Gastroesophageal sphincter (tissue), 4 donors: ENCODE results near the gene ADAMTSL2. TPM values are rescaled to one million over a fixed set of nuclear protein-coding genes. Genes with fewer than 3 reads are reported as not detected.
"Not testable (repeated sequence)": the region's sequence is repeated elsewhere in the genome, so short reads cannot be mapped to it uniquely, and the experiment has no call there.

Experiments
- ATAC-seq: fragments of 150-250 bp; one replicate; pipeline ENCODE4 v1.9.1; 2016; ENCODE audit warnings: mild to moderate bottlenecking, moderate library complexity
- H3K27ac ChIP-seq, 4 donors: fragments of 200-600 bp; sonication (generic) in 3 of 4; 1 replicate in 3 of 4; 2 replicates in 1 of 4; pipeline ENCODE4 v1.5.1; 2016 to 2019
- H3K27me3 ChIP-seq: fragments of 200-600 bp; sonication (generic); one replicate; pipeline ENCODE4 v1.5.1; 2019
- H3K36me3 ChIP-seq, 2 donors: fragments of 200-600 bp; sonication (generic); one replicate each; pipeline ENCODE4 v1.5.1; 2019; ENCODE audit warnings: control low read depth in 1 of 2
- H3K4me1 ChIP-seq, 3 donors: fragments of 200-600 bp; sonication (generic); 1 replicate in 2 of 3; 2 replicates in 1 of 3; pipeline ENCODE4 v1.5.1; 2016 to 2019; ENCODE audit warnings: control low read depth in 2 of 3
- H3K4me3 ChIP-seq, 2 donors: fragments of 200-600 bp; sonication (generic); one replicate each; pipeline ENCODE4 v1.5.1; 2019; ENCODE audit warnings: mild to moderate bottlenecking in 1 of 2, moderate library complexity in 1 of 2
- H3K9me3 ChIP-seq, 3 donors: fragments of 200-600 bp; sonication (generic); one replicate each; pipeline ENCODE4 v1.5.1; 2017 to 2019; ENCODE audit warnings: control low read depth in 2 of 3
- EP300 ChIP-seq: sonication (generic); formaldehyde crosslinking; IDR thresholded peaks from one replicate; pipeline ENCODE4 v1.6.1; 2017; ENCODE audit warnings: antibody characterized with exemption, mild to moderate bottlenecking
- POLR2A ChIP-seq, 2 donors: fragments of 450-650 bp; IDR thresholded peaks; one replicate each; pipeline ENCODE4 v1.6.1; 2017; ENCODE audit warnings: antibody characterized with exemption in 2 of 2, mild to moderate bottlenecking in 2 of 2, moderate library complexity in 1 of 2
- POLR2AphosphoS5 ChIP-seq: sonication (generic); formaldehyde crosslinking; IDR thresholded peaks from one replicate; pipeline ENCODE4 v1.6.1; 2017; ENCODE audit warnings: antibody characterized with exemption
- WGBS, 2 donors: methylation state at CpG; one replicate each; pipeline ENCODE4 v1.1.5; 2018; ENCODE audit warnings: low coverage in 1 of 2; 5-methylcytosine and 5-hydroxymethylcytosine counted together
- total RNA-seq, 4 donors: library from RNA; depleted of rRNA; stranded (reverse); fragments of >200 nt; gene quantifications; one replicate each; pipeline ENCODE4 v1.1.0, GENCODE V29; 2016
- TF ChIP-seq, protein P1 (sequence below), 4 experiments: fragments of 200-600 bp in 2 of 4; fragments of 450-650 bp in 2 of 4; sonication (generic) in 1 of 4; IDR thresholded peaks; one replicate each; pipeline ENCODE4 v1.5.1; 2017 to 2019; ENCODE audit warnings: antibody characterized with exemption in 4 of 4, mild to moderate bottlenecking in 2 of 4, moderate library complexity in 2 of 4

Gene ADAMTSL2
- total RNA-seq, 4 donors from 2014 or later, result 2.0 to 5.8 (median 3.1) TPM

DNA sequence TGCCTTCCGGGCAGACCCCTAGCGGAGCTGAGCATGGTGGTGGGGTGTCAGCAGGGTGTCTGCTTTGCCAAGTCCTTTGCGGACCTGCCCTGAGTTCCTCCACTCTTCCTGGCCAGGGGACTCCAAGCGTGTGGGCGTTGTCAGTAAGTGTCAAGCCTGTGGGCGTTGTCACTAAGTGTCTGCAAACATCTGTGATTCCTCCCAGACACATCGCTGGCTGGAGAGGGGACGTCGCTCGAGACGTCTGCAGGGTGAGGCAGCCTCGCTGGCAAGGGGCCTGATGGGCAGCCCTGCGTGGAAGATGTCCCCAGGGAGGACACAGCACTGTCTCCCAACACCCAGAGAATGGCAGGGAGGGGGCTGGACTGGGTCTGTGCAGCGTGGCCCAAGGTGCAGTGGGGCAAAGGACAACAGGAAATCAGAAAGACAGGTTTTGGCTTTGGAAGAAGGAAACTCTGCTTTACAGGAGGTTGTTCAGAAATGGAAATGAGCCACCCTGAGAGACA lies 28.8 kb downstream of the ADAMTSL2 start:
- H3K4me1 ChIP-seq, result peaks cover 0 to 64% (median 25%) of the 10 kb centered on the region in 3 donors
- H3K27me3 ChIP-seq, result peaks cover 12% of the 10 kb centered on the region
- 0% methylated on average over 1 of the region's 14 CpGs; no CpG with 5 or more reads in 1 of the 2 donors for WGBS, 2 donors
- TF ChIP-seq POLR2AphosphoS5 (peak; percentile 47), POLR2A (IDR thresholded peaks at IDR 0.05) (no peak)
- no peaks in the 10 kb centered on the region for H3K36me3 ChIP-seq
- no peak overlapping the region for H3K4me3 ChIP-seq
- peak overlapping the region in 3 of 4 donors; percentile 49 to 80 (median 74) for H3K27ac ChIP-seq
- no peaks in the 10 kb centered on the region for H3K9me3 ChIP-seq
- ATAC-seq, result peak; percentile 72

DNA sequence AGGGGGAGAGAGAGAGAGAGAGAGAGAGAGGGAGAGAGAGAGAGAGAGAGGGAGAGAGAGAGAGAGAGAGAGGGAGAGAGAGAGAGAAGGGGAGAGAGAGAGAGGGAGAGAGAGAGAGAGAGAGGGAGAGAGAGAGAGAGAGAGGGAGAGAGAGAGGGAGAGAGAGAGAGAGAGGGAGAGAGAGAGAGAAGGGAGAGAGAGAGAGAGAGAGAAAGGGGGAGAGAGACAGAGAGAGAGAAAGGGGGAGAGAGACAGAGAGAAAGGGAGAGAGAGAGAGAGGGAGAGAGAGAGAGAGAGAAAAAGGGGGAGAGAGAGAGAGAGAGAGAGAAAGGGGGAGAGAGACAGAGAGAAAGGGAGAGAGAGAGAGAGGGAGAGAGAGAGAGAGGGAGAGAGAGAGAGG lies 29.3 kb downstream of the ADAMTSL2 start:
- Histone ChIP-seq H3K27ac (peak overlapping the region in 3 of 4 donors; percentile 49 to 80 (median 74)), H3K27me3 (peaks cover 12% of the 10 kb centered on the region), H3K4me1 (peaks cover 0 to 60% (median 20%) of the 10 kb centered on the region in 3 donors)
- H3K36me3 ChIP-seq, H3K4me3 ChIP-seq, ATAC-seq, H3K9me3 ChIP-seq: not testable (repeated sequence)

DNA sequence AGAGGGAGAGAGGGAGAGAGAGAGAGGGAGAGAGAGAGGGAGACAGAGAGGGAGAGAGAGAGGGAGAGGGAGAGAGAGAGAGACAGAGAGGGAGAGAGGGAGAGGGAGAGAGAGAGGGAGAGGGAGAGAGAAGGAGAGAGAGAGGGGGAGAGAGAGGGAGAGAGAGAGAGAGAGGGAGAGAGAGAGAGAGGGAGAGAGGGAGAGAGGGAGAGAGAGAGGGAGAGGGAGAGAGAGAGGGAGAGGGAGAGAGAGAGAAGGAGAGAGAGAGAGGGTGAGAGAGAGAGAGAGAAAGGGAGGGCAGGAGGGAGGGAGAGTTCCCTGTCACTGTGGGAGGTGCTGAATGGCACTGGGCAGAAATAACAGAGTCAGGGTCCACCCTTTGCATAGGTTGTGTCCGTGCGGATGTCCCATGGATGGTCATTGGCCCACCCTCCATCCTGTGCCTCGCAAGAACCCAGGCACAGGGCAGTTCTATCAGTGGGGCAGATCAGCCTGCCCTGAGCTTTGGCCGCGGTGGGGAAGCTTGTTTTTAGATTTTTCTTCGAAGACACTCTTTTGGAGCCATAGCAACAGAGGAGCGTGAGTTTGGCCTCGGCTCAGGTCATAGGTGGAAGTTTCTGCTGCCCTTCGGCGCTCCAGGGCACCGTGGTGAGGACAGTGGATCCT lies 30.1 kb downstream of the ADAMTSL2 start:
- H3K27ac ChIP-seq, result peak overlapping the region in 3 of 4 donors; percentile 72 to 85 (median 80)
- H3K4me3 ChIP-seq, result no peak overlapping the region
- TF ChIP-seq EP300, result no peak
- TF ChIP-seq POLR2A (IDR thresholded peaks at IDR 0.05), result no peak
- TF ChIP-seq, protein P1, sequence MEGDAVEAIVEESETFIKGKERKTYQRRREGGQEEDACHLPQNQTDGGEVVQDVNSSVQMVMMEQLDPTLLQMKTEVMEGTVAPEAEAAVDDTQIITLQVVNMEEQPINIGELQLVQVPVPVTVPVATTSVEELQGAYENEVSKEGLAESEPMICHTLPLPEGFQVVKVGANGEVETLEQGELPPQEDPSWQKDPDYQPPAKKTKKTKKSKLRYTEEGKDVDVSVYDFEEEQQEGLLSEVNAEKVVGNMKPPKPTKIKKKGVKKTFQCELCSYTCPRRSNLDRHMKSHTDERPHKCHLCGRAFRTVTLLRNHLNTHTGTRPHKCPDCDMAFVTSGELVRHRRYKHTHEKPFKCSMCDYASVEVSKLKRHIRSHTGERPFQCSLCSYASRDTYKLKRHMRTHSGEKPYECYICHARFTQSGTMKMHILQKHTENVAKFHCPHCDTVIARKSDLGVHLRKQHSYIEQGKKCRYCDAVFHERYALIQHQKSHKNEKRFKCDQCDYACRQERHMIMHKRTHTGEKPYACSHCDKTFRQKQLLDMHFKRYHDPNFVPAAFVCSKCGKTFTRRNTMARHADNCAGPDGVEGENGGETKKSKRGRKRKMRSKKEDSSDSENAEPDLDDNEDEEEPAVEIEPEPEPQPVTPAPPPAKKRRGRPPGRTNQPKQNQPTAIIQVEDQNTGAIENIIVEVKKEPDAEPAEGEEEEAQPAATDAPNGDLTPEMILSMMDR (IDR thresholded peaks at IDR 0.05), result no peak
- no peak for TF ChIP-seq POLR2AphosphoS5
- H3K9me3 ChIP-seq, result no peaks in the 10 kb centered on the region
- ATAC-seq, result no peak
- H3K36me3 ChIP-seq, result no peaks in the 10 kb centered on the region
- peaks cover 12% of the 10 kb centered on the region for H3K27me3 ChIP-seq
- 67 to 77% methylated on average over 2 to 10 of the region's 11 CpGs for WGBS, 2 donors
- H3K4me1 ChIP-seq, result peaks cover 0 to 53% (median 20%) of the 10 kb centered on the region in 3 donors

DNA sequence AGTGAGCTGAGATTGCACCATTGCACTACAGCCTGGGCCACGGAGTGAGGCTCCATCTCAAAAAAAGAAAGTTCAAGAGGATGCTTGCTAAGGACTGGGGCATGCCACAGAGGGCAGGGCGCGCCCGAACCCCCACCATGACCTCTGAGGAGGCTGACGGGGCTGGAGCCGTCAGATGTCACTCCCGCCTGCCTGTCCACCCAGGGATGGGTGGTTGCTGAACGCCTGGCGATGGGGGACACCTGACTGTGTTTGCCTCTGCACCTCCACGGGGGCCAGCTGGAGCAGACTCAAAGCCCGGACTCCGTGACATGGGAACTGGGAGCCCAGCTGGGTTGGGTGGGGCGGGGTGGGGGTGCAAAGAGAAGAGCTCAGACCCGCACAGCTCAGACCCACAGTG lies 31.9 kb downstream of the ADAMTSL2 start:
- Histone ChIP-seq H3K4me1 (peaks cover 0 to 35% (median 14%) of the 10 kb centered on the region in 3 donors), H3K27me3 (peaks cover 7% of the 10 kb centered on the region), H3K27ac (peak overlapping the region in 3 of 4 donors; percentile 72 to 85 (median 80)), H3K4me3 (no peak overlapping the region), H3K36me3 (no peaks in the 10 kb centered on the region), H3K9me3 (no peaks in the 10 kb centered on the region)
- ATAC-seq, result no peak
- TF ChIP-seq, protein P1 (IDR thresholded peaks at IDR 0.05), result no peak
- TF ChIP-seq POLR2A (IDR thresholded peaks at IDR 0.05), result no peak
- TF ChIP-seq EP300, result no peak
- TF ChIP-seq POLR2AphosphoS5, result no peak
- WGBS, 2 donors, result 95 to 100% methylated on average over 1 to 4 of the region's 14 CpGs

DNA sequence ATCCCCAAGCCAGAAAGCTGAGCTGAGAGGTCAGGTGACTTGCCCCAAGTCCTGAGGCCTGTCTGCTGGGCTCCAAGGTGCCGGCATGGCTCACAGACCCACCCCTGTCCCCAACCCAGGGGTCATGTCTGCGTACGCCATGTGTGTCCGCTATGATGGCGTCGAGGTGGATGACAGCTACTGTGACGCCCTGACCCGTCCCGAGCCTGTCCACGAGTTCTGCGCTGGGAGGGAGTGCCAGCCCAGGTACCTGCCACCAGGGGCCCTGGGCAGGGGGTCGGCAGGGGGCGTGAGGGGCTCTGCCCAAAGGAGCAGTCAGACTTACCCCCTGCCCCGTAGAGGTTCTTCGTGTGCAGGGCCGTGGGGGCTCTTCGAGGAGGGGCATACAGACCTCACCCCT lies 32.3 kb downstream of the ADAMTSL2 start:
- TF ChIP-seq, protein P1 (IDR thresholded peaks at IDR 0.05), result no peak
- TF ChIP-seq EP300 (no peak), POLR2A (IDR thresholded peaks at IDR 0.05) (no peak), POLR2AphosphoS5 (no peak)
- H3K4me1 ChIP-seq, result peaks cover 0 to 35% (median 14%) of the 10 kb centered on the region in 3 donors
- H3K4me3 ChIP-seq, result no peak overlapping the region
- H3K27me3 ChIP-seq, result peaks cover 3% of the 10 kb centered on the region
- H3K27ac ChIP-seq, result peak overlapping the region in 2 of 4 donors; percentile 80 to 85
- 82% methylated on average over 4 of the region's 17 CpGs; no CpG with 5 or more reads in 1 of the 2 donors for WGBS, 2 donors
- no peak for ATAC-seq
- no peaks in the 10 kb centered on the region for H3K36me3 ChIP-seq
- no peaks in the 10 kb centered on the region for H3K9me3 ChIP-seq

DNA sequence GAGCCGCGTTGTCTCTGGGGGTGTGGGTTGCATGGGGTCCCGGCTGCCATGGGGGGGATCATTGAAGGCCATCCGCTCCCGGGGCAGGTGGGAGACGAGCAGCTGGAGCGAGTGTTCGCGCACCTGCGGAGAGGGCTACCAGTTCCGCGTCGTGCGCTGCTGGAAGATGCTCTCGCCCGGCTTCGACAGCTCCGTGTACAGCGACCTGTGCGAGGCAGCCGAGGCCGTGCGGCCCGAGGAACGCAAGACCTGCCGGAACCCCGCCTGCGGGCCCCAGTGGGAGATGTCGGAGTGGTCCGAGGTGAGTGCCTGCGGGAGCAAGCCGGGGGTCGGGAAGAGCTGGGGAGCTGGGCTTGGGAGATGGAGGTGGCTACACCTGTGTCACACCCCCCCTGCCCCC lies 33.7 kb downstream of the ADAMTSL2 start:
- Histone ChIP-seq H3K4me1 (peaks cover 0 to 44% (median 21%) of the 10 kb centered on the region in 3 donors), H3K4me3 (no peak overlapping the region), H3K27me3 (no peaks in the 10 kb centered on the region), H3K9me3 (no peaks in the 10 kb centered on the region), H3K27ac (no peak overlapping the region), H3K36me3 (no peaks in the 10 kb centered on the region)
- no peak for ATAC-seq
- TF ChIP-seq, protein P1 (IDR thresholded peaks at IDR 0.05), result no peak
- TF ChIP-seq EP300, result no peak
- no peak for TF ChIP-seq POLR2AphosphoS5
- TF ChIP-seq POLR2A (IDR thresholded peaks at IDR 0.05), result no peak
- 92% methylated on average over 5 of the region's 33 CpGs; no CpG with 5 or more reads in 1 of the 2 donors for WGBS, 2 donors
